ENCODE data around the gene KANTR. TPM values are rescaled to one million over a fixed set of nuclear protein-coding genes. Genes with fewer than 3 reads are reported as not detected.
A peak's percentile ranks its signal among the peaks of the same experiment; 100 is the strongest.

Gene KANTR
- total RNA-seq, 2 experiments from 2014 or later = 7.5 to 9.2 TPM

DNA sequence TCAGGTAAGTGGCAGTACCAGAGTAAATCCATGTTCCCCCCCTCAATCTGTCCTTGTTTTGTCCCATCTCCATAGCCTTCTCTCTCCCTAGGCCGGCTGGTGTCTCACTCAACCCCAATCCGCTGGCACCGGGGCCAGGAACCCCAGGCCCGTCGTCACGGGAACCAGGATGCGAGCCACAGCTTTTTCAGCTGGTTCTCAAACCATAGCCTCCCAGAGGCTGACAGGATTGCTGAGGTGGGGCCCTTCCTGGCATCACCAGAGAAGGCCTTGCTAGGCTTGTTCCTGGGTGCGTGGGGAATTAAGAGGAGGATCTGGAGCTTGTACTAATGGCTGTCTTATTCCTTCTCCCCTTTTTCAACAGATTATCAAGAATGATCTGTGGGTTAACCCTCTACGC lies 9.1 kb upstream of the KANTR start:
- H3K36me3 Mint-ChIP-seq (ENCODE audit: low read depth) = peaks cover 36% of the 10 kb centered on the region
- CTCF ChIA-PET = no interaction called here
- no peak overlapping the region for H3K4me3 Mint-ChIP-seq
- H3K4me1 Mint-ChIP-seq (ENCODE audit: low read depth) = peaks cover 69% of the 10 kb centered on the region
- H3K27me3 Mint-ChIP-seq (ENCODE audit: low read depth) = no peaks in the 10 kb centered on the region
- H3K9me3 Mint-ChIP-seq = no peaks in the 10 kb centered on the region
- intact Hi-C loops (cut with micrococcal nuclease) = loop anchor here (10.0 kb wide), 2 partner anchors 630 to 1190 kb away; partner anchors contain the start of gene MAGED1
- no peak overlapping the region for H3K27ac Mint-ChIP-seq
- DNase-seq = no peak

DNA sequence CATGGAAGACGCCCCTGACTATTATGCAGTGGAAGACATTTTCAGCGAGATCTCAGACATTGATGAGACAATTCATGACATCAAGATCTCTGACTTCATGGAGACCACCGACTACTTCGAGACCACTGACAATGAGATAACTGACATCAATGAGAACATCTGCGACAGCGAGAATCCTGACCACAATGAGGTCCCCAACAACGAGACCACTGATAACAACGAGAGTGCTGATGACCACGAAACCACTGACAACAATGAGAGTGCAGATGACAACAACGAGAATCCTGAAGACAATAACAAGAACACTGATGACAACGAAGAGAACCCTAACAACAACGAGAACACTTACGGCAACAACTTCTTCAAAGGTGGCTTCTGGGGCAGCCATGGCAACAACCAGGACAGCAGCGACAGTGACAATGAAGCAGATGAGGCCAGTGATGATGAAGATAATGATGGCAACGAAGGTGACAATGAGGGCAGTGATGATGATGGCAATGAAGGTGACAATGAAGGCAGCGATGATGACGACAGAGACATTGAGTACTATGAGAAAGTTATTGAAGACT lies 8.2 kb upstream of the KANTR start:
- H3K36me3 Mint-ChIP-seq (ENCODE audit: low read depth) = peaks cover 36% of the 10 kb centered on the region

GRCh38 chrX:53086464-53086863 lies 7.5 kb upstream of the KANTR start:
- CTCF ChIA-PET = no interaction called here
- intact Hi-C loops (cut with micrococcal nuclease) = loop anchor here (10.0 kb wide), 2 partner anchors 628 to 1192 kb away; partner anchors contain the start of gene MAGED1
- H3K4me1 Mint-ChIP-seq (ENCODE audit: low read depth) = peaks cover 64% of the 10 kb centered on the region
- H3K27me3 Mint-ChIP-seq (ENCODE audit: low read depth) = no peaks in the 10 kb centered on the region
- H3K9me3 Mint-ChIP-seq = no peaks in the 10 kb centered on the region
- no peak for DNase-seq
- peaks cover 36% of the 10 kb centered on the region for H3K36me3 Mint-ChIP-seq (ENCODE audit: low read depth)
- no peak overlapping the region for H3K4me3 Mint-ChIP-seq
- H3K27ac Mint-ChIP-seq = peak overlapping the region; percentile 70

More for the DNA sequence above, 8.2 kb upstream of the KANTR start:
- Mint-ChIP-seq H3K9me3 (no peaks in the 10 kb centered on the region), H3K4me1 (ENCODE audit: low read depth) (peaks cover 67% of the 10 kb centered on the region), H3K4me3 (no peak overlapping the region), H3K27me3 (ENCODE audit: low read depth) (no peaks in the 10 kb centered on the region), H3K27ac (peak overlapping the region; percentile 70)
- CTCF ChIA-PET = no interaction called here
- intact Hi-C loops (cut with micrococcal nuclease) = loop anchor here (10.0 kb wide), 2 partner anchors 629 to 1191 kb away; partner anchors contain the start of gene MAGED1
- DNase-seq = no peak

DNA sequence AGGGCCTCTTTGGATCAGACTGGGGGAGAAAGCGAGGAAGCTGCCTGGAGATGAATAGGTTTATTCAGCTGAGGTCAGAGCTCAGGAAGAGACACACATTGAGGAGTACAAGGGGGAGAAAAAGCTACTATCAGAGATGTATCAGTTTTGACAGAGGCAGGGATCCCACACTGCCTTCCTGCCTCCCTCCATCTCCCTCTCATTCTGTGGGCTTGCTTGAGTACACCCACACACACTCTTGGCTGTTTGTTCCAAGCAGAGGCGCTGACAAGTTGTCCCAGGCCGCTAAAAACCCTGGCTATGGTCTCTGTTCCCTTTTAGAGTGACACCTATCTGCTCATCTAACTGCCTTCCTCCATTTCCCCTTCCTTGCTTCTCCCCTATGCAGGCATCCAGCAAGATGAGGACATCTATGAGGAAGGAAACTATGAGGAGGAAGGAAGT lies 6.5 kb upstream of the KANTR start:
- CTCF ChIA-PET = interaction anchor here (0.6 kb wide), 1 partner anchor 15 kb away, joined by 3 read pairs; no protein-coding TSS in a partner anchor
- DNase-seq = no peak
- intact Hi-C loops (cut with micrococcal nuclease) = loop anchor here (10.0 kb wide), 2 partner anchors 627 to 1193 kb away; partner anchors contain the start of gene MAGED1
- Mint-ChIP-seq H3K27me3 (ENCODE audit: low read depth) (no peaks in the 10 kb centered on the region), H3K9me3 (no peaks in the 10 kb centered on the region), H3K27ac (peak overlapping the region; percentile 93), H3K36me3 (ENCODE audit: low read depth) (peaks cover 36% of the 10 kb centered on the region), H3K4me1 (ENCODE audit: low read depth) (peaks cover 64% of the 10 kb centered on the region), H3K4me3 (peak overlapping the region; percentile 17)

- Mint-ChIP-seq H3K36me3 (ENCODE audit: low read depth) (peaks cover 29% of the 10 kb centered on the region), H3K4me3 (peak overlapping the region; percentile 79), H3K9me3 (no peaks in the 10 kb centered on the region), H3K4me1 (ENCODE audit: low read depth) (peaks cover 58% of the 10 kb centered on the region), H3K27ac (peak overlapping the region; percentile 93), H3K27me3 (ENCODE audit: low read depth) (no peaks in the 10 kb centered on the region)
- intact Hi-C loops (cut with micrococcal nuclease) = loop anchor here (10.0 kb wide), 2 partner anchors 626 to 1194 kb away; partner anchors contain the start of gene MAGED1
- CTCF ChIA-PET = interaction anchor here (0.6 to 4.1 kb wide), 3 partner anchors 10 to 18 kb away, joined by 3 to 30 read pairs (median 3); no protein-coding TSS in a partner anchor
- DNase-seq = peak; percentile 85
Observed at GRCh38 chrX:53088136-53088974, 5.6 kb upstream of the KANTR start.

DNA sequence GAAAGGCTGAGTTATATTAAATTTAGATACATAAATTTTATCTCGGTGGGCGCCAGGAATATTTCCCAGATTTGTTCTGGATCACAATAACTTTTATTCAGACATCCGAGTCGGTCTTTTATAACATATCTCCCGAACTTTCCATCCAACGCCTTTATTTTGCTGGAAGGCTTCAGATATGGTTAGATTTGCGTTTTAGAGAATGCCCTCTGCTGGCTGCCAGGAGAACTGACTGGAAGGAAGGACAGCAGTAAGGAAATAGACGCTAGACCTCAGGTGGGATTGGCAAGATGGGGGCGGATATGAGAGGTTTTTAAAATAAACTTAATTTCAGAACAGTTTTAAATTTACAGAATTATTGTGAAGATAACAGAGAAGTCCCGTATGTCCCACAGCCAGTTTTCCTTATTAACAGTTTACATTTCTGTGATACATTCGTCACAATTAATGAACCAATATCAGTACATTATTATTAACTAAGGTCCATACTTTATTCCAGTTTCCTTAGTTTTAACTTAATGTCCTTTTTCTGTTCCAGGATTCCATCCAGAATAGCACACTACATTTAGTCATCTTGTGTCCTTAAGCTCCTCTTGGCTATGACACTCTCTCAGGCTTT lies 4.6 kb upstream of the KANTR start:
- DNase-seq = peak; percentile 50
- no peaks in the 10 kb centered on the region for H3K9me3 Mint-ChIP-seq
- no peaks in the 10 kb centered on the region for H3K27me3 Mint-ChIP-seq (ENCODE audit: low read depth)
- CTCF ChIA-PET = interaction anchor here (0.6 to 4.1 kb wide), 2 partner anchors 18 to 99 kb away, joined by 3 to 30 read pairs; no protein-coding TSS in a partner anchor
- intact Hi-C loops (cut with micrococcal nuclease) = loop anchor here (1.0 to 10.0 kb wide), 3 partner anchors 18 to 1195 kb away; partner anchors contain the start of gene MAGED1
- H3K4me1 Mint-ChIP-seq (ENCODE audit: low read depth) = peaks cover 48% of the 10 kb centered on the region
- H3K27ac Mint-ChIP-seq = peak overlapping the region; percentile 93
- H3K36me3 Mint-ChIP-seq (ENCODE audit: low read depth) = peaks cover 22% of the 10 kb centered on the region
- H3K4me3 Mint-ChIP-seq = peak overlapping the region; percentile 79

DNA sequence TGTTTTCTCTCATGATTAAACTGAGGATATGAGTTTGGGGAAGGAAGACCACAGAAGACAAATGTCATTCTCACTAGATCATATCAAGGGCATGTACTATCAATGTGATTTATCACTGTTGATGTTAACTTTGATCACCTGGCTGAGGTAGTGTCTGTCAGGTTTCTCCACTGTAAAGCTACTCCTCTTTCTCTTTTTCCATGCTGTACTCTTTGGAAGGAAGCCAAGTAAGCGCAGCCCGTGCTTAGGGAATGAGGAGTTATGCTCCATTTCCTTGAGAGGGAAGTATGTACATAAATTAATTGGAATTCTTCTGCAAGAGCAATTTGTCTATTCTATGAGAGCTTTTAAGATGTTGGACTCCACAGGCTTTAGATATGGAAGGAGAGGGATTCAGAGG lies 4.0 kb upstream of the KANTR start:
- intact Hi-C loops (cut with micrococcal nuclease) = loop anchor here (1.0 to 10.0 kb wide), 7 partner anchors 19 to 1717 kb away; partner anchors contain the start of genes MAGED1, MAGED2, RIBC1 and SMC1A
- no peak for DNase-seq
- Mint-ChIP-seq H3K27ac (no peak overlapping the region), H3K4me3 (no peak overlapping the region), H3K27me3 (ENCODE audit: low read depth) (no peaks in the 10 kb centered on the region), H3K9me3 (no peaks in the 10 kb centered on the region), H3K4me1 (ENCODE audit: low read depth) (peaks cover 45% of the 10 kb centered on the region), H3K36me3 (ENCODE audit: low read depth) (peaks cover 16% of the 10 kb centered on the region)
- CTCF ChIA-PET = interaction anchor here (0.6 to 4.1 kb wide), 2 partner anchors 19 to 100 kb away, joined by 3 to 30 read pairs; no protein-coding TSS in a partner anchor

- intact Hi-C loops (cut with micrococcal nuclease) = loop anchor here (5.0 to 10.0 kb wide), 4 partner anchors 331 to 1716 kb away; partner anchors contain the start of genes MAGED2, RIBC1 and SMC1A
- Mint-ChIP-seq H3K9me3 (no peaks in the 10 kb centered on the region), H3K27me3 (ENCODE audit: low read depth) (no peaks in the 10 kb centered on the region)
Observed at GRCh38 chrX:53091354-53091753, 2.6 kb upstream of the KANTR start.

DNA sequence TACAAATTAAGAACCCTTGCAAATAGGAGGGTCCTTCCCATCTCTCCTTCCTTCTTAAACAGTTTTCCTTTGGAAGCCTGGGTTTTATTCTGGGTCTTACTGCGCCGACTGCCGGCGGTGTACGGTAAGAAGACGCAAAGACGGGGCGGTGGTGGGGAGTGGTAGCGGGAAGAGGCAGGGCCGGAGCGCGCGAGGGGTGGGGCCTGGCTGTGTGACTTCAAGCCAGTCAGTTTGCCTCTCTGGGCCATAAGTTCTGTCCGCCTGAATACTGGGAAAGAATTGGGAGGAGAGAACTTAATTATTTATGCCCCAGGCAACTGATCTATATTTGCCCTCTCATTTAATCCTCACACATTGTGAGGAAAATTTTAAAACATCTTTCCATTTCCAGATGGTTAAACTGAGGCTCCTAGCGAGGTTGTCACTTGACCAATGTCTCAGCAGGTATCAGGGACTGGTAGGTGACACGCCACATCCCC lies 726 bp upstream of the KANTR start:
- Mint-ChIP-seq H3K27ac (peak overlapping the region; percentile 91), H3K4me3 (peak overlapping the region; percentile 91), H3K9me3 (no peaks in the 10 kb centered on the region), H3K4me1 (ENCODE audit: low read depth) (peaks cover 20% of the 10 kb centered on the region), H3K36me3 (ENCODE audit: low read depth) (peaks cover 3% of the 10 kb centered on the region), H3K27me3 (ENCODE audit: low read depth) (no peaks in the 10 kb centered on the region)
- CTCF ChIA-PET = no interaction called here
- peak; percentile 86 for DNase-seq
- intact Hi-C loops (cut with micrococcal nuclease) = loop anchor here (1.0 to 10.0 kb wide), 7 partner anchors 11 to 1714 kb away; partner anchors contain the start of genes KDM5C, MAGED2, RIBC1 and SMC1A

More at GRCh38 chrX:53091354-53091753, 2.6 kb upstream of the KANTR start:
- DNase-seq = no peak
- CTCF ChIA-PET = interaction anchor here (4.1 kb wide), 1 partner anchor 20 kb away, joined by 30 read pairs; no protein-coding TSS in a partner anchor
- Mint-ChIP-seq H3K4me3 (no peak overlapping the region), H3K4me1 (ENCODE audit: low read depth) (peaks cover 38% of the 10 kb centered on the region), H3K27ac (no peak overlapping the region), H3K36me3 (ENCODE audit: low read depth) (peaks cover 6% of the 10 kb centered on the region)

DNA sequence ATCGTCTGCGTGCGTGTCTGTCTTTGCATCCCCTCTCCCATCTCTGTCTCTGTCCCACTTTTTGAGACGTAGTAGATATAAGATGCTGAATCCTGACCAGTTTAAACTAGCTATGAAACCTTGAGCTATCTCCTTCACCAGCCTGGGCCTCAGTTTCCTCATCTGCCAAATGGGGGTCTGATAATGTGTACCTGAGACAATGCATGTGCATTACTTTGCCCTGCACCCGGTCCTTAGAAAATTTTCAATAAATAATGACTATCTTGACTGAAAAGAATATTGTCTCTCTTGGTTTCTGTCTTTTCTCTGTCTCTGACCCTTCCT lies 602 bp downstream of the KANTR start:
- Mint-ChIP-seq H3K27me3 (ENCODE audit: low read depth) (no peaks in the 10 kb centered on the region), H3K9me3 (no peaks in the 10 kb centered on the region), H3K36me3 (ENCODE audit: low read depth) (peaks cover 2% of the 10 kb centered on the region), H3K4me1 (ENCODE audit: low read depth) (peaks cover 9% of the 10 kb centered on the region), H3K27ac (peak overlapping the region; percentile 91), H3K4me3 (peak overlapping the region; percentile 91)
- intact Hi-C loops (cut with micrococcal nuclease) = loop anchor here (1.0 to 10.0 kb wide), 5 partner anchors 99 to 1713 kb away; partner anchors contain the start of genes MAGED2, RIBC1 and SMC1A
- CTCF ChIA-PET = interaction anchor here (1.3 kb wide), 1 partner anchor 13 kb away, joined by 3 read pairs; the partner anchor contains the start of gene TSPYL2
- no peak for DNase-seq

GRCh38 chrX:53095796-53096195 lies 1.9 kb downstream of the KANTR start:
- no peak overlapping the region for H3K4me3 Mint-ChIP-seq
- CTCF ChIA-PET = no interaction called here
- intact Hi-C loops (cut with micrococcal nuclease) = loop anchor here (10.0 kb wide), 1 partner anchor 831 kb away; no protein-coding TSS in a partner anchor
- H3K27ac Mint-ChIP-seq = no peak overlapping the region
- H3K27me3 Mint-ChIP-seq (ENCODE audit: low read depth) = no peaks in the 10 kb centered on the region
- no peak for DNase-seq
- peaks cover 9% of the 10 kb centered on the region for H3K4me1 Mint-ChIP-seq (ENCODE audit: low read depth)
- H3K9me3 Mint-ChIP-seq = no peaks in the 10 kb centered on the region
- H3K36me3 Mint-ChIP-seq (ENCODE audit: low read depth) = peaks cover 2% of the 10 kb centered on the region

Measured in activated naive CD4-positive, alpha-beta T cell treated with anti-CD3 and anti-CD28 coated beads for 36 hours (primary cell).